A673 (cell line): ENCODE results near the gene TSPAN10. TPM values are rescaled to one million over a fixed set of nuclear protein-coding genes. Genes with fewer than 3 reads are reported as not detected.

Experiments used
- BruUV-seq: library from RNA; stranded (reverse); fragments of 400-500 nt; replicated peaks from 2 replicates; lab custom pipeline; 2021; lab: Mats Ljungman, UMichigan
- CTCF ChIA-PET: fragments of 300-600 bp; sonication (Branson Sonifier 250); formaldehyde crosslinking; loops from one replicate; lab custom pipeline; 2022; ENCODE audit warnings: antibody characterized with exemption; lab: Charles Lee
- POLR2A ChIA-PET: fragments of 300-600 bp; sonication (Branson Sonifier 250); formaldehyde crosslinking; loops from one replicate; lab custom pipeline; 2022; ENCODE audit warnings: antibody characterized with exemption; ENCODE audit not compliant: low non-redundant PET; lab: Charles Lee
- DNase-seq: peaks from one replicate; pipeline ENCODE4 v3.0.0-alpha.2; 2015; ENCODE audit warnings: low spot score
- H3K27ac ChIP-seq: fragments of 200-600 bp; sonication (generic); 2 replicates; pipeline ENCODE4 v1.5.1; 2016; ENCODE audit warnings: mixed run types, low read depth, mild to moderate bottlenecking, mixed read lengths, antibody characterized with exemption, low read length; ENCODE audit not compliant: poor library complexity, severe bottlenecking
- H3K27me3 ChIP-seq: fragments of 200-600 bp; sonication (generic); replicated peaks from 2 replicates; pipeline ENCODE4 v1.6.1; 2017; ENCODE audit warnings: mixed run types, low read depth, mild to moderate bottlenecking, mixed read lengths, antibody characterized with exemption, low read length; ENCODE audit not compliant: insufficient read depth, poor library complexity
- H3K36me3 ChIP-seq: fragments of 200-600 bp; sonication (generic); 2 replicates; pipeline ENCODE4 v1.6.1; 2016; ENCODE audit warnings: mixed run types, mild to moderate bottlenecking, mixed read lengths, antibody characterized with exemption, low read length; ENCODE audit not compliant: insufficient read depth, poor library complexity, severe bottlenecking
- H3K4me1 ChIP-seq: fragments of 200-600 bp; sonication (generic); 2 replicates; pipeline ENCODE4 v1.6.1; 2017; ENCODE audit warnings: mixed run types, mild to moderate bottlenecking, mixed read lengths, antibody characterized with exemption, low read length; ENCODE audit not compliant: insufficient read depth, poor library complexity, severe bottlenecking
- H3K4me3 ChIP-seq: fragments of 200-600 bp; sonication (generic); 2 replicates; pipeline ENCODE4 v1.5.1; 2016; ENCODE audit warnings: low read depth, mixed run types, mild to moderate bottlenecking, mixed read lengths, low read length; ENCODE audit not compliant: poor library complexity, severe bottlenecking
- H3K9me3 ChIP-seq: fragments of 200-600 bp; sonication (generic); 2 replicates; pipeline ENCODE4 v1.6.1; 2016; ENCODE audit warnings: mixed run types, low read depth, mild to moderate bottlenecking, mixed read lengths, antibody characterized with exemption, low read length; ENCODE audit not compliant: poor library complexity, severe bottlenecking
- EZH2 ChIP-seq: fragments of 200-600 bp; sonication (generic); IDR thresholded peaks from 2 replicates; pipeline ENCODE4 v1.6.1; 2017; ENCODE audit warnings: borderline replicate concordance, low read depth, mild to moderate bottlenecking, mixed read lengths, antibody characterized with exemption, low read length; ENCODE audit not compliant: poor library complexity, severe bottlenecking
- intact Hi-C: fragments of 100-400 bp; cut with micrococcal nuclease; formaldehyde crosslinking; loops from one replicate; pipeline ENCODE4 v1.10.0; 2022; ENCODE audit not compliant: unreplicated experiment
- total RNA-seq: library from RNA; stranded (reverse); gene quantifications from 2 replicates; pipeline ENCODE4 v1.2.3, GENCODE V29; 2021
- TF ChIP-seq, protein P1 (sequence below): fragments of 300-800, 200-600 bp; sonication (generic); conservative IDR thresholded peaks from 2 replicates; pipeline ENCODE4 v1.5.1; 2017; ENCODE audit warnings: low read depth, mild to moderate bottlenecking, antibody characterized with exemption, low read length, moderate library complexity, mixed read lengths

TSPAN10 gene
- total RNA-seq, 1 experiment from 2014 or later: 1.1 TPM

DNA sequence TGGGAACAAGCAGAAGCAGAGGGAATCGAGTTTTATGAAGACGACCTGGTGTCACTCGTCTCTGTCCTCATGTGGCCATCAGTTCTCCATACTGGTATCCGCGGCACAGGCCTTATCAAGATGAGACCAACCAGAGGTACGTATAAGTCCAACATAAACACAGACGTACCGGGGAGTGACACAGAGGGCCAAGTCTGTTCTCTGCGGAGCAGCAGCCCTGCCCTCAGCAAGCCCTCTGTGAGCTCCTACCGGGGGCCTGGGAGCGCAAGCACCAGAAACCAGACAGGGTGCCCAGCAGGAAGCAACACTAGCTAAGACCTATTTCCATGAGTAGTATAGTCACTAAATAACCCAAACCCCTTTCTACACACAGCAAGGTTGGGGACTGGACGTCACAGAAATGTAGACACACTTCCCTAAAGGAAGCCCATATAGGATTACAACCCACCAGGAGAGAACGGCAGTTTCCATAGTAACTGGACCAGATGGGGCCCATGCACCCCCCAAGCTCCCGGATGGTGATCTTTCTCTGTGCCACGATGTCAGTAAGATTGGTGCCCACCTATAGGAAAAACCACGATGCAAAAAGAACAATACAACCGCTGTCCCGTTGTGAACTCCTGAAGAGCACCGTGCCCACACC is 45.7 kb downstream of the TSPAN10 start:
- Histone ChIP-seq H3K4me3 (peak overlapping the region; percentile 93), H3K9me3 (no peaks in the 10 kb centered on the region), H3K36me3 (peaks cover 21% of the 10 kb centered on the region), H3K4me1 (peaks cover 25% of the 10 kb centered on the region), H3K27ac (peak overlapping the region; percentile 90), H3K27me3 (no peaks in the 10 kb centered on the region)
- CTCF ChIA-PET: no interaction called here
- POLR2A ChIA-PET: no interaction called here
- DNase-seq: peak; percentile 46
- BruUV-seq: no TSS peak
- no peak for TF ChIP-seq EZH2
- TF ChIP-seq, protein P1, sequence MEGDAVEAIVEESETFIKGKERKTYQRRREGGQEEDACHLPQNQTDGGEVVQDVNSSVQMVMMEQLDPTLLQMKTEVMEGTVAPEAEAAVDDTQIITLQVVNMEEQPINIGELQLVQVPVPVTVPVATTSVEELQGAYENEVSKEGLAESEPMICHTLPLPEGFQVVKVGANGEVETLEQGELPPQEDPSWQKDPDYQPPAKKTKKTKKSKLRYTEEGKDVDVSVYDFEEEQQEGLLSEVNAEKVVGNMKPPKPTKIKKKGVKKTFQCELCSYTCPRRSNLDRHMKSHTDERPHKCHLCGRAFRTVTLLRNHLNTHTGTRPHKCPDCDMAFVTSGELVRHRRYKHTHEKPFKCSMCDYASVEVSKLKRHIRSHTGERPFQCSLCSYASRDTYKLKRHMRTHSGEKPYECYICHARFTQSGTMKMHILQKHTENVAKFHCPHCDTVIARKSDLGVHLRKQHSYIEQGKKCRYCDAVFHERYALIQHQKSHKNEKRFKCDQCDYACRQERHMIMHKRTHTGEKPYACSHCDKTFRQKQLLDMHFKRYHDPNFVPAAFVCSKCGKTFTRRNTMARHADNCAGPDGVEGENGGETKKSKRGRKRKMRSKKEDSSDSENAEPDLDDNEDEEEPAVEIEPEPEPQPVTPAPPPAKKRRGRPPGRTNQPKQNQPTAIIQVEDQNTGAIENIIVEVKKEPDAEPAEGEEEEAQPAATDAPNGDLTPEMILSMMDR: no peak
- intact Hi-C loops: no loop called here

DNA sequence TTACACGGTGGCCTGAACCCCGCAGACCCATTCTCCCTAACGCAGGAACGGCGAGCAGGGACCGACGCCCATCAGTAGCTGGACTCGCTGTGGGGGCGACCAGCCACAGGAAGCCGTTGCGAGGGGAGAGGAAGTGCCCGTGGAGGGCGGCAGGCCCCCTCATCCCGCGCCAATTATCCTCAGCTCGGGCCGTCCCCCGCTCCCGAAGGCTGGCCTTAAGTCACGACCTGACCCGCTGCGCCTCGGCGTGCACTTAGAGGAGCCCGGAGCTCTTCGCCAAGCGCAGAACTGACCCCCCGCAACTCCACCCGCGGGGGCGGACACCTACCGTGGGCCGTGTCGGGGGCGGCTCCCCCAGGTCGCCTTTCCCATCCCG is 46.2 kb downstream of the TSPAN10 start:
- ChIA-PET CTCF (interaction anchor here (1.0 kb wide), 1 partner anchor 11 kb away, joined by 3 read pairs; no protein-coding TSS in a partner anchor), POLR2A (no interaction called here)
- no peak for DNase-seq
- intact Hi-C loops: no loop called here
- Histone ChIP-seq H3K9me3 (no peaks in the 10 kb centered on the region), H3K36me3 (peaks cover 26% of the 10 kb centered on the region), H3K27me3 (no peaks in the 10 kb centered on the region), H3K4me1 (peaks cover 25% of the 10 kb centered on the region), H3K27ac (peak overlapping the region; percentile 90), H3K4me3 (peak overlapping the region; percentile 93)
- TF ChIP-seq, protein P1: no peak
- no peak for TF ChIP-seq EZH2
- BruUV-seq: no TSS peak

DNA sequence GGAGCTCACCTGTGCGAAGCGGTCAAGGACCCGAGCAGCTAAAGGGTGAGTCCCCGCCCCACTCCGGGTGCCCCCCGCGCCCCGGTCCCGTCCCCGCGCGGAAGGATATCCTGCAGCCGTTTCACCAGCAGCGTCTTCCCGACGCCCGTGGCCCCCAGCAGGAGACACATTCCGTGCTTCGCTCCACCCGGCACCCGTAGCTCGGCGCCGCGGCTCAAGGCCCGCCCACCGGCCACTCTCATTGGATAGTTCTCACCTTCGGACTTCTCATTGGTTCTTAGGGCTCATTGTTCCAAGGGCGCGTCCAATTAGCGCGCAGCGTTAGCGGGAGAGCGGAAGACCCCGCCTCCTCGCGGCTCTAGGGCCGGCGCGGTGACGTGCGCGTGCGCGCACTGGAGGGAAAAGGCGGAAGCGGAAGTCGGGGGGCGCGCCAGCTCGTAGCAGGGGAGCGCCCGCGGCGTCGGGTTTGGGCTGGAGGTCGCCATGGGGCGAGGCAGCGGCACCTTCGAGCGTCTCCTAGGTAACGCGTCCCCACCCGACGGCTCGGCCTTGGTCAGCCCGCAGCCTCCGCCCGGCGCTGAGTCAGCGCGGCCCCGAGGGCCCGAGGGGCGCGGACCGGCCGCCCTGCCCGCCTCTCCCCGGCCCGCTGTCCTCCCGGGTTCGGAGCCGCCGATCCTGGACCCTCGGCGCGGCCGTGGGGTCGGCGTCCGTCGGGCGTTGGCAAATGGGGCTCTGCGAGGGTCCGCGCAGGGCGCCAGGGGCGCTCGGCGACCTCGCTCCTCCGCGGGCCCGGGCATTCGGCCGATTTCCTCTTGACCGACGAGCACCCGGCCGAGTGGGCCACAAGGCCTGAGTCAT is 46.8 kb downstream of the TSPAN10 start, which contains the start of the genes ARL16 and HGS:
ARL16 (minus strand) TSS at position 214 of the 858 bp plus-strand sequence; CDS start at position 170, 44 bp downstream.
HGS (plus strand) TSS at position 428 of the 858 bp plus-strand sequence; CDS start at position 484, 56 bp downstream.
- intact Hi-C loops: no loop called here
- peak; percentile 100 for DNase-seq
- no peak for TF ChIP-seq EZH2
- TF ChIP-seq, protein P1: no peak
- H3K4me3 ChIP-seq: peak within 1 kb of the TSS; percentile 93
- H3K4me1 ChIP-seq: peaks cover 25% of the 10 kb centered on the region
- POLR2A ChIA-PET: no interaction called here
- no peaks in the 10 kb centered on the region for H3K27me3 ChIP-seq
- no peaks in the 10 kb centered on the region for H3K9me3 ChIP-seq
- BruUV-seq: no TSS peak
- CTCF ChIA-PET: interaction anchor here (0.7 to 1.0 kb wide), 2 partner anchors 10 to 280 kb away, joined by 3 to 5 read pairs; no protein-coding TSS in a partner anchor
- peaks cover 32% of the 10 kb centered on the region for H3K36me3 ChIP-seq
- peak within 1 kb of the TSS; percentile 90 for H3K27ac ChIP-seq
